Measurements from ENCODE around the gene TCF12. TPM values are rescaled to one million over a fixed set of nuclear protein-coding genes. Genes with fewer than 3 reads are reported as not detected.

Gene TCF12
- total and polyA plus RNA-seq, 2 of the 8 experiments (the other 6 are each of a cell fraction or from before 2014, with no cell fraction given) = 85.8 to 101 TPM

GRCh38 chr15:57032338-57032737, 113.9 kb downstream of the TCF12 start (continued):
- no peak for TF ChIP-seq CTBP2 (IDR thresholded peaks at IDR 0.05; ENCODE audit: borderline replicate concordance, insufficient read depth, insufficient read length, low read length)
- no peak for TF ChIP-seq RNF2 (IDR thresholded peaks at IDR 0.05; ENCODE audit: borderline replicate concordance, low read depth, low read length, missing control alignments, poor library complexity, severe bottlenecking)
- no peak for TF ChIP-seq SIX5 (IDR thresholded peaks at IDR 0.05; ENCODE audit: low read depth, low read length)
- no peak for TF ChIP-seq HDAC6 (IDR thresholded peaks at IDR 0.05; ENCODE audit: low read depth, low read length)
- TF ChIP-seq BACH1 (IDR thresholded peaks at IDR 0.05; ENCODE audit: low read length) = no peak
- TF ChIP-seq RAD21 (IDR thresholded peaks at IDR 0.05 in 1 of 2, conservative IDR thresholded peaks at IDR 0.05 in 1 of 2; ENCODE audit: low read depth in 2 of 2, low read length in 2 of 2) = no peak
